Measurements from ENCODE around the gene ANKRD34A. TPM values are rescaled to one million over a fixed set of nuclear protein-coding genes. Genes with fewer than 3 reads are reported as not detected.

Gene ANKRD34A
- total RNA-seq, 2 donors from 2014 or later: 1.6 to 2.4 TPM

- Histone ChIP-seq H3K27me3 (replicated peaks; ENCODE audit: insufficient read depth) (no peaks in the 10 kb centered on the region), H3K4me1 (replicated peaks) (peaks cover 5% of the 10 kb centered on the region), H3K9me3 (no peaks in the 10 kb centered on the region), H3K27ac (peak overlapping the region; percentile 78 to 97), H3K36me3 (no peaks in the 10 kb centered on the region), H3K4me3 (peak overlapping the region; percentile 55 to 80)
- intact Hi-C loops (cut with DNase I): no loop called here
- DNase-seq (ENCODE audit: low spot score): no peak
- WGBS: 2% methylated on average over 3 of the region's 3 CpGs
- TF ChIP-seq POLR2AphosphoS5 (IDR thresholded peaks at IDR 0.05) (no peak), POLR2A (IDR thresholded peaks at IDR 0.05) (no peak)
These were observed 7.5 kb downstream of the ANKRD34A start for GRCh38 chr1:145956781-145957442.

GRCh38 chr1:145956361-145956760, 8.0 kb downstream of the ANKRD34A start:
- Histone ChIP-seq H3K4me3 (peak overlapping the region; percentile 55 to 80), H3K27me3 (replicated peaks; ENCODE audit: insufficient read depth) (no peaks in the 10 kb centered on the region), H3K36me3 (no peaks in the 10 kb centered on the region), H3K4me1 (replicated peaks) (peaks cover 5% of the 10 kb centered on the region), H3K27ac (peak overlapping the region; percentile 78 to 97), H3K9me3 (no peaks in the 10 kb centered on the region)
- TF ChIP-seq POLR2A (IDR thresholded peaks at IDR 0.05) (no peak), POLR2AphosphoS5 (IDR thresholded peaks at IDR 0.05) (no peak), CTCF (IDR thresholded peaks at IDR 0.05) (no peak)
- DNase-seq (ENCODE audit: low spot score): no peak
- intact Hi-C loops (cut with DNase I): no loop called here

- DNase-seq (ENCODE audit: low spot score): no peak
- Histone ChIP-seq H3K27ac (peak overlapping the region; percentile 11 to 97), H3K4me1 (replicated peaks) (peaks cover 5% of the 10 kb centered on the region), H3K36me3 (no peaks in the 10 kb centered on the region), H3K9me3 (no peaks in the 10 kb centered on the region), H3K4me3 (no peak overlapping the region), H3K27me3 (replicated peaks; ENCODE audit: insufficient read depth) (no peaks in the 10 kb centered on the region)
- WGBS: 34% methylated on average over 2 of the region's 2 CpGs
- TF ChIP-seq POLR2A (IDR thresholded peaks at IDR 0.05) (no peak), POLR2AphosphoS5 (IDR thresholded peaks at IDR 0.05) (no peak), CTCF (IDR thresholded peaks at IDR 0.05) (no peak)
- intact Hi-C loops (cut with DNase I): no loop called here
These were observed 8.9 kb downstream of the ANKRD34A start for GRCh38 chr1:145955436-145955835.

GRCh38 chr1:145953861-145954260, 10.5 kb downstream of the ANKRD34A start:
- no peaks in the 10 kb centered on the region for H3K27me3 ChIP-seq (replicated peaks; ENCODE audit: insufficient read depth)
- peak overlapping the region; percentile 16 to 97 for H3K27ac ChIP-seq
- intact Hi-C loops (cut with DNase I): no loop called here
- H3K4me1 ChIP-seq (replicated peaks): peaks cover 5% of the 10 kb centered on the region
- DNase-seq (ENCODE audit: low spot score): no peak
- TF ChIP-seq CTCF (IDR thresholded peaks at IDR 0.05) (no peak), POLR2A (IDR thresholded peaks at IDR 0.05) (no peak), POLR2AphosphoS5 (IDR thresholded peaks at IDR 0.05) (no peak)
- 67% methylated on average over 6 of the region's 6 CpGs for WGBS
- H3K9me3 ChIP-seq: no peaks in the 10 kb centered on the region
- no peaks in the 10 kb centered on the region for H3K36me3 ChIP-seq
- no peak overlapping the region for H3K4me3 ChIP-seq

DNA sequence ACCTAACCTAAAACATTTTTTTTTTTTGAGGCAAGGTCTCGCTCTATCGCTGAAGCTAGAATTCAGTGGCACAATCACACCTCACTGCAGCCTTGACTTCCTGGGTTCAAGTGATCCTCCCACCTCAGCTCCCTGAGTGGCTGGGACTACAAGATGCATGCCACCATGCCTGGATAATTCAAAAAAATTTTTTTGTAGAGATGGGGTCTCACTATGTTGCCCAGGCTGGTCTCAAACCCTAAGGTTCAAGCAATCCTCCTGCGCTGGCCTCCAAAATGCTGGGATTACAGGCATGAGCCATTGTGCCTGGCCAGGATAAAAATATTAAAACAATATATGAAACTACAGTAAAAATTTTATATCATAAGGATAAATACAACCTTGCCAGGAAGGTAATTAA, 11.5 kb downstream of the ANKRD34A start:
- Histone ChIP-seq H3K27me3 (replicated peaks; ENCODE audit: insufficient read depth) (no peaks in the 10 kb centered on the region), H3K27ac (no peak overlapping the region), H3K4me3 (no peak overlapping the region), H3K9me3 (no peaks in the 10 kb centered on the region), H3K4me1 (replicated peaks) (peaks cover 5% of the 10 kb centered on the region), H3K36me3 (no peaks in the 10 kb centered on the region)
- no peak for TF ChIP-seq CTCF (IDR thresholded peaks at IDR 0.05)
- TF ChIP-seq POLR2A (IDR thresholded peaks at IDR 0.05): no peak
- WGBS: 99% methylated on average over 3 of the region's 3 CpGs
- intact Hi-C loops (cut with DNase I): no loop called here
- DNase-seq (ENCODE audit: low spot score): no peak
